ENCODE results near the gene CAMK1D.
"Not testable (repeated sequence)": the region's sequence is repeated elsewhere in the genome, so short reads cannot be mapped to it uniquely, and the experiment has no call there.

Gene CAMK1D

DNA sequence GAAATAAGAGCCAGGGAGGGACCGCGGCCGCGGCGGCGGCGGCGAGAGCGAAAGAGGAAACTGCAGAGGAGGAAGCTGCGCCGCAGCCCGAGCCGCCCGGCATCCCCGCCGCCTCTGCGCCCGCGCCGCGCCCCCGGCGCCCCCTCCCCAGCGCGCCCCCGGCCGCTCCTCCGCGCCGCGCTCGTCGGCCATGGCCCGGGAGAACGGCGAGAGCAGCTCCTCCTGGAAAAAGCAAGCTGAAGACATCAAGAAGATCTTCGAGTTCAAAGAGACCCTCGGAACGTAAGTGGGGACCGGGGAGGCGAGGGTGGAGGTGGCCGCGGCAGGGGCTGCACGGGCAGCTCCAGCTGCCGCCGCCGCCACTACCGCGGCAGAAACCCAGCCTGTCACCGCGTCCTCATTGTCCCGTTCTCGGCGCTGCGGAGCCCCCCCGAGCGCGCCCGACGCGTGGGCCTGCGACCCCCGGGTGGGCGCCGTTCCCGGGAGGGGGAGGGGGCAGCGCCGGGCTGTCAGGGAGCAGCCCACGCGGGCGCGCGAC lies 351 bp downstream of the CAMK1D start:
- peaks cover 34 to 47% (median 43%) of the 10 kb centered on the region in 10 experiments for H3K4me1 ChIP-seq
- H4K20me1 ChIP-seq, result peaks cover 14 to 42% (median 35%) of the 10 kb centered on the region in 11 experiments; a peak in 18 of 22 replicates
- peak overlapping the region; percentile 82 to 97 (median 90) for H3K27ac ChIP-seq
- peak overlapping the region; percentile 86 to 96 (median 92) for H3K4me3 ChIP-seq
- H3K9ac ChIP-seq, result peak overlapping the region; percentile 88 to 95 (median 91)
- peaks cover 0 to 15% (median 4%) of the 10 kb centered on the region in 11 experiments; a peak in 9 of 22 replicates for H3K27me3 ChIP-seq
- H3K4me2 ChIP-seq, result peak overlapping the region; percentile 89 to 100 (median 98)
- no peak for TF ChIP-seq Cebpa-rat (IDR thresholded peaks at IDR 0.05)
- 0 out of 22 replicates have a peak, but pooled peaks cover 0 to 1% (median 0%) of the 10 kb centered on the region in 11 experiments for H3K36me3 ChIP-seq
- no peaks in the 10 kb centered on the region for H3K9me3 ChIP-seq (replicated peaks in 1 of 11)

GRCh38 chr10:12350167-12350872 lies 973 bp downstream of the CAMK1D start:
- H3K27ac ChIP-seq, result peak overlapping the region; percentile 82 to 97 (median 90)
- peaks cover 0 to 15% (median 4%) of the 10 kb centered on the region in 11 experiments; a peak in 9 of 22 replicates for H3K27me3 ChIP-seq
- H3K9me3 ChIP-seq (replicated peaks in 1 of 11), result no peaks in the 10 kb centered on the region
- peak overlapping the region; percentile 89 to 100 (median 98) for H3K4me2 ChIP-seq
- TF ChIP-seq Cebpa-rat (IDR thresholded peaks at IDR 0.05), result no peak
- H4K20me1 ChIP-seq, result peaks cover 18 to 47% (median 37%) of the 10 kb centered on the region in 11 experiments; a peak in 18 of 22 replicates
- peaks cover 34 to 52% (median 41%) of the 10 kb centered on the region in 10 experiments for H3K4me1 ChIP-seq
- H3K4me3 ChIP-seq, result peak overlapping the region; percentile 86 to 96 (median 92)
- H3K9ac ChIP-seq, result peak overlapping the region; percentile 88 to 95 (median 91)
- H3K36me3 ChIP-seq, result 0 out of 22 replicates have a peak, but pooled peaks cover 0 to 4% (median 0%) of the 10 kb centered on the region in 11 experiments

- peak overlapping the region; percentile 89 to 100 (median 98) for H3K4me2 ChIP-seq
- peaks cover 35 to 54% (median 41%) of the 10 kb centered on the region in 10 experiments for H3K4me1 ChIP-seq
- peak overlapping the region in 10 of 11 experiments; percentile 88 to 97 (median 90); a peak in 12 of 22 replicates for H3K27ac ChIP-seq
- 0 out of 22 replicates have a peak, but pooled peaks cover 0 to 4% (median 0%) of the 10 kb centered on the region in 11 experiments for H3K36me3 ChIP-seq
- peaks cover 0 to 15% (median 4%) of the 10 kb centered on the region in 11 experiments; a peak in 9 of 22 replicates for H3K27me3 ChIP-seq
- peaks cover 18 to 53% (median 43%) of the 10 kb centered on the region in 11 experiments; a peak in 18 of 22 replicates for H4K20me1 ChIP-seq
- TF ChIP-seq Cebpa-rat (IDR thresholded peaks at IDR 0.05), result no peak
- peak overlapping the region; percentile 88 to 95 (median 91) for H3K9ac ChIP-seq
- H3K4me3 ChIP-seq, result peak overlapping the region; percentile 86 to 96 (median 92)
- no peaks in the 10 kb centered on the region for H3K9me3 ChIP-seq (replicated peaks in 1 of 11)
Observed at GRCh38 chr10:12350925-12351324, 1.6 kb downstream of the CAMK1D start.

DNA sequence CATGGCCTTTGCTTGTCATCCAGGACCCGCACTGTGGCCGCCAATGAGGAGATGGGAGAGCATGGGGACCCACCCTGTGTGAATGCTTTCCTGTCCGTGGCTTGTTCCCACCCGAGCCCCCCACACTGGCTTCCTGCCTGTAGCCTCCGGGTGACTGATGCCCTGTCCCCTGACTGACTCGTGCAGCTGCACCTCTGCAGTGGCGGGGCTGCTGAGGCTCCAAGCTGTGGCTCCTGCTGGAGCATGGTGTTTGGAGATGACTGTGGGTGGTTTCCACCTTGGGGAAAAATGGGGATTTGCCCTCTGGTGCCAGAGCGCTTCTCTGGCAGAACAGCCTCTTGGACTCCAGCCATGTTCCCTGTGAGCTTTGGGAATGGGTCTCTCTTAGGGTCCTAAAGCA lies 2.1 kb downstream of the CAMK1D start:
- no peaks in the 10 kb centered on the region for H3K9me3 ChIP-seq (replicated peaks in 1 of 11)
- peak overlapping the region in 8 of 11 experiments; percentile 89 to 95 (median 93); a peak in 12 of 22 replicates for H3K9ac ChIP-seq
- H3K4me3 ChIP-seq, result peak overlapping the region in 9 of 10 experiments; percentile 86 to 96 (median 92); a peak in 16 of 20 replicates
- H4K20me1 ChIP-seq, result peaks cover 18 to 58% (median 49%) of the 10 kb centered on the region in 11 experiments; a peak in 18 of 22 replicates
- TF ChIP-seq Cebpa-rat (IDR thresholded peaks at IDR 0.05), result no peak
- peaks cover 35 to 56% (median 43%) of the 10 kb centered on the region in 10 experiments for H3K4me1 ChIP-seq
- H3K36me3 ChIP-seq, result 0 out of 22 replicates have a peak, but pooled peaks cover 0 to 4% (median 0%) of the 10 kb centered on the region in 11 experiments
- H3K27me3 ChIP-seq, result peaks cover 0 to 15% (median 4%) of the 10 kb centered on the region in 11 experiments; a peak in 9 of 22 replicates
- no peak overlapping the region for H3K27ac ChIP-seq
- H3K4me2 ChIP-seq, result peak overlapping the region; percentile 89 to 100 (median 98)

DNA sequence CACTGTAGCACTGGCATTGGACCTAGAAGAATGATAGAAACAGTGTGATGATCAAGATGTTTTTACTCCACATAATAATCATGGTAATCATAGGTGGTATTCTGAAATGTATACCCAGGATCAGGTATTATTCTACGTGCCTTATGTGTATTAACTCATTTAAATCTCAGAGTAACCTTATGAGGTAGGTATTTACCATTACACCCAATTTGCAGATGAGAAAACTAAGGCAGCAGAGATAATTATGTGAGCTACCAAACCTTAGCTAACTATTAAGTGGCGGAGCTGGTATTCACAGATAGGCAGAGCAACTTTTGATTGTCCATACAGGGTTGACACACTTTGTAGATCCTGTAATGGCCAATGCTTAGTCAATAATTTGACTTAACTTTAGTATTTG lies 2.5 kb downstream of the CAMK1D start:
- Histone ChIP-seq H3K4me2 (peak overlapping the region in 10 of 11 experiments; percentile 89 to 100 (median 98); a peak in 17 of 22 replicates), H3K27me3 (peaks cover 0 to 15% (median 4%) of the 10 kb centered on the region in 11 experiments; a peak in 9 of 22 replicates)
- TF ChIP-seq Cebpa-rat (IDR thresholded peaks at IDR 0.05), result no peak

GRCh38 chr10:12353399-12354242 lies 4.3 kb downstream of the CAMK1D start:
- Histone ChIP-seq H3K9me3 (replicated peaks in 1 of 11) (no peaks in the 10 kb centered on the region), H3K27ac (no peak overlapping the region), H4K20me1 (peaks cover 23 to 80% (median 55%) of the 10 kb centered on the region in 11 experiments; a peak in 18 of 22 replicates)

More for the DNA sequence above, 2.5 kb downstream of the CAMK1D start:
- Histone ChIP-seq H3K36me3 (0 out of 22 replicates have a peak, but pooled peaks cover 0 to 4% (median 0%) of the 10 kb centered on the region in 11 experiments), H3K9me3 (replicated peaks in 1 of 11) (no peaks in the 10 kb centered on the region), H4K20me1 (peaks cover 18 to 62% (median 50%) of the 10 kb centered on the region in 11 experiments; a peak in 18 of 22 replicates), H3K27ac (no peak overlapping the region), H3K9ac (no peak overlapping the region), H3K4me3 (no peak overlapping the region; a peak in 1 of 20 replicates), H3K4me1 (peaks cover 35 to 58% (median 43%) of the 10 kb centered on the region in 10 experiments)

DNA sequence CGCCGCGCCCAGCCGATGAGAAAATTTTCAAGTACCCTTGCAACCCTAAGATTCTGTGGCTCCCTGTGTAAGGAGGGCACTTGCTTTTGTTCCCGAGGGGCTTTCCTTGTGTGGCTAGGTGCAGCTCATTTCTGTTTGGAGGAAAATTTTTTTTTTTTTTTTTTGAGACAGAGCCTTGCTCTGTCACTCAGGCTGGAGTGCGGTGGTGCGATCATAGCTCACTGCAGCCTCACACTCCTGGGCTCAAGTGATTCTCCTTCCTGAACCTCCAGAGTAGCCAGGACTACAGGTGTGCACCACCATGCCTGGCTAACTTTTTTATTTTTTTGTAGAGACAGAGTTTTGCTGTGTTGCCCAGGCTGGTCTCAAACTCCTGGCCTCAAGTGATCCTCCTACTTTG lies 5.3 kb downstream of the CAMK1D start:
- H4K20me1 ChIP-seq, result peaks cover 28 to 89% (median 64%) of the 10 kb centered on the region in 11 experiments; a peak in 18 of 22 replicates
- not testable (repeated sequence) for H3K36me3 ChIP-seq; H3K9ac ChIP-seq; H3K27me3 ChIP-seq; H3K27ac ChIP-seq; H3K9me3 ChIP-seq (replicated peaks in 1 of 11); H3K4me2 ChIP-seq; H3K4me3 ChIP-seq
- H3K4me1 ChIP-seq, result peaks cover 21 to 45% (median 34%) of the 10 kb centered on the region in 10 experiments

More at GRCh38 chr10:12353399-12354242, 4.3 kb downstream of the CAMK1D start:
- H3K36me3 ChIP-seq, result 0 out of 22 replicates have a peak, but pooled peaks cover 0 to 4% (median 0%) of the 10 kb centered on the region in 11 experiments
- H3K4me1 ChIP-seq, result peaks cover 23 to 46% (median 34%) of the 10 kb centered on the region in 10 experiments
- H3K4me2 ChIP-seq, result peak overlapping the region in 6 of 11 experiments; percentile 2 to 20 (median 8); a peak in 4 of 22 replicates
- TF ChIP-seq Cebpa-rat (IDR thresholded peaks at IDR 0.05), result peak in 2 of 11 experiments; percentile 13 to 29; a peak in 1 of 22 replicates
- H3K27me3 ChIP-seq, result peaks cover 0 to 5% (median 0%) of the 10 kb centered on the region in 11 experiments; a peak in 5 of 22 replicates
- H3K9ac ChIP-seq, result no peak overlapping the region
- no peak overlapping the region for H3K4me3 ChIP-seq
